DND-41 (cell line): ENCODE data around the gene PSMD3.

Experiments used
- ATAC-seq: fragments of 200-7000 bp; cut with Tn5 transposase; 3 replicates; pipeline ENCODE4 v1.9.1; 2021; ENCODE audit warnings: low read depth; ENCODE audit not compliant: insufficient read depth
- DNase-seq: peaks from one replicate; pipeline ENCODE4 v3.0.0-alpha.2; 2020
- H2AFZ ChIP-seq: 2 replicates; pipeline ENCODE4 v1.6.0; 2012; ENCODE audit warnings: low read depth, low read length
- H3K27ac ChIP-seq: 2 replicates; pipeline ENCODE4 v1.5.1; 2012; ENCODE audit warnings: low read length, inconsistent platforms
- H3K27me3 ChIP-seq: fragments of 200-600 bp; sonication (generic); 2 replicates; pipeline ENCODE4 v1.6.0; 2012; ENCODE audit warnings: low read length, mild to moderate bottlenecking, inconsistent platforms; ENCODE audit not compliant: insufficient read depth, poor library complexity
- H3K36me3 ChIP-seq: 2 replicates; pipeline ENCODE4 v1.5.1; 2012; ENCODE audit warnings: low read length, inconsistent platforms; ENCODE audit not compliant: insufficient read depth
- H3K4me1 ChIP-seq: 2 replicates; pipeline ENCODE4 v1.5.1; 2012; ENCODE audit warnings: mild to moderate bottlenecking, low read length; ENCODE audit not compliant: insufficient read depth
- H3K4me2 ChIP-seq: 2 replicates; pipeline ENCODE4 v1.6.0; 2012; ENCODE audit warnings: mild to moderate bottlenecking, moderate library complexity, low read length, inconsistent platforms; ENCODE audit not compliant: insufficient read depth
- H3K4me3 ChIP-seq, 2 experiments: fragments of 200-600 bp in 1 of 2; shearing (Covaris generic) in 1 of 2; 2 replicates each; pipeline ENCODE4 v1.5.1; 2012 to 2016; ENCODE audit warnings: inconsistent platforms in 2 of 2, low read length in 2 of 2, mild to moderate bottlenecking in 2 of 2, low read depth in 1 of 2, moderate library complexity in 1 of 2
- H3K79me2 ChIP-seq: 2 replicates; pipeline ENCODE4 v1.6.0; 2012; ENCODE audit warnings: low read length, inconsistent platforms; ENCODE audit not compliant: insufficient read depth
- H3K9ac ChIP-seq: 2 replicates; pipeline ENCODE4 v1.6.0; 2012; ENCODE audit warnings: low read depth, mild to moderate bottlenecking, inconsistent platforms, low read length, moderate library complexity
- H3K9me3 ChIP-seq: 2 replicates; pipeline ENCODE4 v1.5.1; 2012; ENCODE audit warnings: low read length, moderate library complexity, mild to moderate bottlenecking, inconsistent platforms; ENCODE audit not compliant: insufficient read depth, severe bottlenecking
- H4K20me1 ChIP-seq: 2 replicates; pipeline ENCODE4 v1.6.0; 2012; ENCODE audit warnings: low read length; ENCODE audit not compliant: insufficient read depth
- EZH2 ChIP-seq: IDR thresholded peaks from 3 replicates; pipeline ENCODE4 v1.6.1; 2012; ENCODE audit warnings: borderline replicate concordance, low read depth, mild to moderate bottlenecking, moderate library complexity, low read length, inconsistent platforms; ENCODE audit not compliant: severe bottlenecking
- TF ChIP-seq, protein P1 (sequence below): IDR thresholded peaks from 2 replicates; pipeline ENCODE4 v1.5.1; 2012; ENCODE audit warnings: borderline replicate concordance, low read length, moderate library complexity, mild to moderate bottlenecking; ENCODE audit not compliant: poor library complexity, severe bottlenecking; ENCODE audit errors: extremely low read depth

The PSMD3 gene

GRCh38 chr17:40017422-40018080 is 36.9 kb downstream of the PSMD3 start:
- Histone ChIP-seq H3K9me3 (no peaks in the 10 kb centered on the region), H3K36me3 (peaks cover 35% of the 10 kb centered on the region), H3K27me3 (no peaks in the 10 kb centered on the region), H3K79me2 (no peaks in the 10 kb centered on the region), H3K27ac (no peak overlapping the region), H4K20me1 (no peaks in the 10 kb centered on the region), H3K9ac (no peak overlapping the region), H2AFZ (no peak overlapping the region), H3K4me3 (no peak overlapping the region), H3K4me1 (peaks cover 6% of the 10 kb centered on the region), H3K4me2 (no peak overlapping the region)
- DNase-seq (no peak), ATAC-seq (no peak)
- TF ChIP-seq EZH2, result no peak
- TF ChIP-seq, protein P1, sequence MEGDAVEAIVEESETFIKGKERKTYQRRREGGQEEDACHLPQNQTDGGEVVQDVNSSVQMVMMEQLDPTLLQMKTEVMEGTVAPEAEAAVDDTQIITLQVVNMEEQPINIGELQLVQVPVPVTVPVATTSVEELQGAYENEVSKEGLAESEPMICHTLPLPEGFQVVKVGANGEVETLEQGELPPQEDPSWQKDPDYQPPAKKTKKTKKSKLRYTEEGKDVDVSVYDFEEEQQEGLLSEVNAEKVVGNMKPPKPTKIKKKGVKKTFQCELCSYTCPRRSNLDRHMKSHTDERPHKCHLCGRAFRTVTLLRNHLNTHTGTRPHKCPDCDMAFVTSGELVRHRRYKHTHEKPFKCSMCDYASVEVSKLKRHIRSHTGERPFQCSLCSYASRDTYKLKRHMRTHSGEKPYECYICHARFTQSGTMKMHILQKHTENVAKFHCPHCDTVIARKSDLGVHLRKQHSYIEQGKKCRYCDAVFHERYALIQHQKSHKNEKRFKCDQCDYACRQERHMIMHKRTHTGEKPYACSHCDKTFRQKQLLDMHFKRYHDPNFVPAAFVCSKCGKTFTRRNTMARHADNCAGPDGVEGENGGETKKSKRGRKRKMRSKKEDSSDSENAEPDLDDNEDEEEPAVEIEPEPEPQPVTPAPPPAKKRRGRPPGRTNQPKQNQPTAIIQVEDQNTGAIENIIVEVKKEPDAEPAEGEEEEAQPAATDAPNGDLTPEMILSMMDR, result no peak

GRCh38 chr17:40018211-40019121 is 37.9 kb downstream of the PSMD3 start:
- TF ChIP-seq, protein P1, result no peak
- no peak for DNase-seq
- Histone ChIP-seq H4K20me1 (no peaks in the 10 kb centered on the region), H3K79me2 (no peaks in the 10 kb centered on the region), H3K9me3 (no peaks in the 10 kb centered on the region), H3K27ac (no peak overlapping the region), H3K9ac (no peak overlapping the region), H3K27me3 (no peaks in the 10 kb centered on the region), H3K4me3 (no peak overlapping the region), H2AFZ (no peak overlapping the region), H3K4me2 (no peak overlapping the region), H3K36me3 (peaks cover 44% of the 10 kb centered on the region), H3K4me1 (peaks cover 5% of the 10 kb centered on the region)
- ATAC-seq, result no peak

- DNase-seq, result no peak
- Histone ChIP-seq H3K36me3 (peaks cover 51% of the 10 kb centered on the region), H3K27ac (no peak overlapping the region)
Observed at GRCh38 chr17:40019140-40019991, 38.8 kb downstream of the PSMD3 start.

More at GRCh38 chr17:40019140-40019991, 38.8 kb downstream of the PSMD3 start:
- H4K20me1 ChIP-seq, result no peaks in the 10 kb centered on the region
- H3K9me3 ChIP-seq, result no peaks in the 10 kb centered on the region
- H2AFZ ChIP-seq, result no peak overlapping the region
- no peaks in the 10 kb centered on the region for H3K27me3 ChIP-seq
- H3K4me2 ChIP-seq, result no peak overlapping the region
- no peak overlapping the region for H3K9ac ChIP-seq
- no peak overlapping the region for H3K4me3 ChIP-seq
- no peaks in the 10 kb centered on the region for H3K79me2 ChIP-seq
- TF ChIP-seq EZH2, result no peak
- TF ChIP-seq, protein P1, result no peak
- no peak for ATAC-seq
- no peaks in the 10 kb centered on the region for H3K4me1 ChIP-seq
